GM04504 (cell line): Measurements from ENCODE around the gene WFDC12.
"Not testable (repeated sequence)": the region's sequence is repeated elsewhere in the genome, so short reads cannot be mapped to it uniquely, and the experiment has no call there.

Experiments used
- DNase-seq: peaks from one replicate; pipeline ENCODE4 v3.0.0-alpha.2; 2012; ENCODE audit warnings: low read depth

The WFDC12 gene

GRCh38 chr20:45124365-45124764 lies at the start of gene WFDC12:
Gene WFDC12 (minus strand): TSS chr20:45124465. CDS start chr20:45124447, 18 bp downstream.
- no peak for DNase-seq

GRCh38 chr20:45173522-45173921 lies 49.3 kb upstream of the WFDC12 start:
- no peak for DNase-seq

- no peak for DNase-seq
Measured at GRCh38 chr20:45164906-45165305, 40.6 kb upstream of the WFDC12 start.

- no peak for DNase-seq
Measured at GRCh38 chr20:45163083-45163803, 39.0 kb upstream of the WFDC12 start.

GRCh38 chr20:45157962-45158361 lies 33.7 kb upstream of the WFDC12 start:
- DNase-seq: peak; percentile 67

GRCh38 chr20:45156713-45157112 lies 32.4 kb upstream of the WFDC12 start:
- DNase-seq: no peak

- not testable (repeated sequence) for DNase-seq
Measured at GRCh38 chr20:45154794-45155193, 30.5 kb upstream of the WFDC12 start.

GRCh38 chr20:45154183-45154582 lies 29.9 kb upstream of the WFDC12 start:
- no peak for DNase-seq

GRCh38 chr20:45153752-45154151 lies 29.5 kb upstream of the WFDC12 start:
- no peak for DNase-seq

- no peak for DNase-seq
Measured at GRCh38 chr20:45153147-45153546, 28.9 kb upstream of the WFDC12 start.

- DNase-seq: no peak
Measured at GRCh38 chr20:45152405-45152804, 28.1 kb upstream of the WFDC12 start.

- DNase-seq: no peak
Measured at GRCh38 chr20:45149062-45149461, 24.8 kb upstream of the WFDC12 start.

GRCh38 chr20:45140836-45141235 lies 16.6 kb upstream of the WFDC12 start:
- no peak for DNase-seq

- not testable (repeated sequence) for DNase-seq
Measured at GRCh38 chr20:45139733-45140375, 15.6 kb upstream of the WFDC12 start.

GRCh38 chr20:45138561-45139300 lies 14.5 kb upstream of the WFDC12 start:
- DNase-seq: no peak

- DNase-seq: no peak
Measured at GRCh38 chr20:45136911-45137310, 12.6 kb upstream of the WFDC12 start.

GRCh38 chr20:45128099-45128498 lies 3.8 kb upstream of the WFDC12 start:
- DNase-seq: no peak

- DNase-seq: no peak
Measured at GRCh38 chr20:45121388-45121787, 2.9 kb downstream of the WFDC12 start.

- no peak for DNase-seq
Measured at GRCh38 chr20:45119556-45120266, 4.6 kb downstream of the WFDC12 start.

- DNase-seq: no peak
Measured at GRCh38 chr20:45118028-45118427, 6.2 kb downstream of the WFDC12 start.

- DNase-seq: no peak
Measured at GRCh38 chr20:45117581-45117980, 6.7 kb downstream of the WFDC12 start.

GRCh38 chr20:45115829-45116228 lies 8.4 kb downstream of the WFDC12 start:
- DNase-seq: no peak
